H1 (cell line): ENCODE data around the gene ITPKA. TPM values are rescaled to one million over a fixed set of nuclear protein-coding genes. Genes with fewer than 3 reads are reported as not detected.

ENCODE experiments used
- BCL11A ChIP-seq, 2 experiments: IDR thresholded peaks; one replicate each; pipeline ENCODE4 v1.6.1; 2011; ENCODE audit warnings: low read depth in 2 of 2, low read length in 2 of 2, mild to moderate bottlenecking in 2 of 2
- polyA plus RNA-seq, 7 experiments: library from polyadenylated mRNA; depleted of rRNA in 3 of 7; stranded (reverse) in 5 of 7; unstranded in 2 of 7; fragments of >200 nt in 5 of 7; fragments of 200-250 nt in 2 of 7; gene quantifications; 1 replicate in 5 of 7; 2 replicates in 1 of 7; 4 replicates in 1 of 7; pipeline versions ENCODE4 v1.2.1 to v1.2.3, GENCODE V29; 2011 to 2013; ENCODE audit warnings: missing spikeins in 2 of 7, mixed read lengths in 2 of 7
- total RNA-seq: library from RNA; stranded (reverse); fragmentation: NEBNext Ultra II Directional; extraction: Animal tissue kit (Norgen Biotek cat#: 25700); gene quantifications from 2 replicates; pipeline ENCODE4 v1.2.1, GENCODE V29; 2021
- TF ChIP-seq, protein P1 (sequence below): fragments of 300-600 bp; sonication (generic); IDR thresholded peaks from 2 replicates; pipeline ENCODE4 v1.7.1; 2012; ENCODE audit warnings: low read length, moderate library complexity, mild to moderate bottlenecking, inconsistent platforms; ENCODE audit not compliant: insufficient replicate concordance

The ITPKA gene
- total and polyA plus RNA-seq, 2 of the 8 experiments (the other 6 are each of a cell fraction or from before 2014, with no cell fraction given): 0.39 to 0.99 TPM

DNA sequence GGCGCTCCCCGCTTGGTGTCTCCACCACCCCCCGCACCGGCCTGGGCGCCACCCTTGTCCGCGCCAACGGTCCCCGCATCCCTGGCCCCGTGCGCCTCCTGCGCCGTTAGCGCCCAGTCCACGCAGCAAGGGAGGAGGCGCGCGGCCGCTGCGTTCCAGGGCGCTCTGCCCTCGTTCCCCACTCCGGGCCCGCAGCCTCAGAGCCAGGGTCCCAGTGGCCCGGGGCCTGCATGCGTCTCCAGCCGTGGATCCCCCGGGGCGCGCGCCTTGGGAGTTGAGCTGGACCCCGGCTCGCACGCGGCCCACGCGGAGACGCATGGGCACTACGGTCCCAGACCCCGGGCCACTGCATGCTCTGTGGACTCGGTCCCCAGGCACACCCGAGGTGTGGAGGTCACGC, 7.4 kb upstream of the ITPKA start (continued):
- TF ChIP-seq, protein P1, sequence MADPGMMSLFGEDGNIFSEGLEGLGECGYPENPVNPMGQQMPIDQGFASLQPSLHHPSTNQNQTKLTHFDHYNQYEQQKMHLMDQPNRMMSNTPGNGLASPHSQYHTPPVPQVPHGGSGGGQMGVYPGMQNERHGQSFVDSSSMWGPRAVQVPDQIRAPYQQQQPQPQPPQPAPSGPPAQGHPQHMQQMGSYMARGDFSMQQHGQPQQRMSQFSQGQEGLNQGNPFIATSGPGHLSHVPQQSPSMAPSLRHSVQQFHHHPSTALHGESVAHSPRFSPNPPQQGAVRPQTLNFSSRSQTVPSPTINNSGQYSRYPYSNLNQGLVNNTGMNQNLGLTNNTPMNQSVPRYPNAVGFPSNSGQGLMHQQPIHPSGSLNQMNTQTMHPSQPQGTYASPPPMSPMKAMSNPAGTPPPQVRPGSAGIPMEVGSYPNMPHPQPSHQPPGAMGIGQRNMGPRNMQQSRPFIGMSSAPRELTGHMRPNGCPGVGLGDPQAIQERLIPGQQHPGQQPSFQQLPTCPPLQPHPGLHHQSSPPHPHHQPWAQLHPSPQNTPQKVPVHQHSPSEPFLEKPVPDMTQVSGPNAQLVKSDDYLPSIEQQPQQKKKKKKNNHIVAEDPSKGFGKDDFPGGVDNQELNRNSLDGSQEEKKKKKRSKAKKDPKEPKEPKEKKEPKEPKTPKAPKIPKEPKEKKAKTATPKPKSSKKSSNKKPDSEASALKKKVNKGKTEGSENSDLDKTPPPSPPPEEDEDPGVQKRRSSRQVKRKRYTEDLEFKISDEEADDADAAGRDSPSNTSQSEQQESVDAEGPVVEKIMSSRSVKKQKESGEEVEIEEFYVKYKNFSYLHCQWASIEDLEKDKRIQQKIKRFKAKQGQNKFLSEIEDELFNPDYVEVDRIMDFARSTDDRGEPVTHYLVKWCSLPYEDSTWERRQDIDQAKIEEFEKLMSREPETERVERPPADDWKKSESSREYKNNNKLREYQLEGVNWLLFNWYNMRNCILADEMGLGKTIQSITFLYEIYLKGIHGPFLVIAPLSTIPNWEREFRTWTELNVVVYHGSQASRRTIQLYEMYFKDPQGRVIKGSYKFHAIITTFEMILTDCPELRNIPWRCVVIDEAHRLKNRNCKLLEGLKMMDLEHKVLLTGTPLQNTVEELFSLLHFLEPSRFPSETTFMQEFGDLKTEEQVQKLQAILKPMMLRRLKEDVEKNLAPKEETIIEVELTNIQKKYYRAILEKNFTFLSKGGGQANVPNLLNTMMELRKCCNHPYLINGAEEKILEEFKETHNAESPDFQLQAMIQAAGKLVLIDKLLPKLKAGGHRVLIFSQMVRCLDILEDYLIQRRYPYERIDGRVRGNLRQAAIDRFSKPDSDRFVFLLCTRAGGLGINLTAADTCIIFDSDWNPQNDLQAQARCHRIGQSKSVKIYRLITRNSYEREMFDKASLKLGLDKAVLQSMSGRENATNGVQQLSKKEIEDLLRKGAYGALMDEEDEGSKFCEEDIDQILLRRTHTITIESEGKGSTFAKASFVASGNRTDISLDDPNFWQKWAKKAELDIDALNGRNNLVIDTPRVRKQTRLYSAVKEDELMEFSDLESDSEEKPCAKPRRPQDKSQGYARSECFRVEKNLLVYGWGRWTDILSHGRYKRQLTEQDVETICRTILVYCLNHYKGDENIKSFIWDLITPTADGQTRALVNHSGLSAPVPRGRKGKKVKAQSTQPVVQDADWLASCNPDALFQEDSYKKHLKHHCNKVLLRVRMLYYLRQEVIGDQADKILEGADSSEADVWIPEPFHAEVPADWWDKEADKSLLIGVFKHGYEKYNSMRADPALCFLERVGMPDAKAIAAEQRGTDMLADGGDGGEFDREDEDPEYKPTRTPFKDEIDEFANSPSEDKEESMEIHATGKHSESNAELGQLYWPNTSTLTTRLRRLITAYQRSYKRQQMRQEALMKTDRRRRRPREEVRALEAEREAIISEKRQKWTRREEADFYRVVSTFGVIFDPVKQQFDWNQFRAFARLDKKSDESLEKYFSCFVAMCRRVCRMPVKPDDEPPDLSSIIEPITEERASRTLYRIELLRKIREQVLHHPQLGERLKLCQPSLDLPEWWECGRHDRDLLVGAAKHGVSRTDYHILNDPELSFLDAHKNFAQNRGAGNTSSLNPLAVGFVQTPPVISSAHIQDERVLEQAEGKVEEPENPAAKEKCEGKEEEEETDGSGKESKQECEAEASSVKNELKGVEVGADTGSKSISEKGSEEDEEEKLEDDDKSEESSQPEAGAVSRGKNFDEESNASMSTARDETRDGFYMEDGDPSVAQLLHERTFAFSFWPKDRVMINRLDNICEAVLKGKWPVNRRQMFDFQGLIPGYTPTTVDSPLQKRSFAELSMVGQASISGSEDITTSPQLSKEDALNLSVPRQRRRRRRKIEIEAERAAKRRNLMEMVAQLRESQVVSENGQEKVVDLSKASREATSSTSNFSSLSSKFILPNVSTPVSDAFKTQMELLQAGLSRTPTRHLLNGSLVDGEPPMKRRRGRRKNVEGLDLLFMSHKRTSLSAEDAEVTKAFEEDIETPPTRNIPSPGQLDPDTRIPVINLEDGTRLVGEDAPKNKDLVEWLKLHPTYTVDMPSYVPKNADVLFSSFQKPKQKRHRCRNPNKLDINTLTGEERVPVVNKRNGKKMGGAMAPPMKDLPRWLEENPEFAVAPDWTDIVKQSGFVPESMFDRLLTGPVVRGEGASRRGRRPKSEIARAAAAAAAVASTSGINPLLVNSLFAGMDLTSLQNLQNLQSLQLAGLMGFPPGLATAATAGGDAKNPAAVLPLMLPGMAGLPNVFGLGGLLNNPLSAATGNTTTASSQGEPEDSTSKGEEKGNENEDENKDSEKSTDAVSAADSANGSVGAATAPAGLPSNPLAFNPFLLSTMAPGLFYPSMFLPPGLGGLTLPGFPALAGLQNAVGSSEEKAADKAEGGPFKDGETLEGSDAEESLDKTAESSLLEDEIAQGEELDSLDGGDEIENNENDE: no peak
- TF ChIP-seq BCL11A (IDR thresholded peaks at IDR 0.05; ENCODE audit: low read depth in 2 of 2, low read length in 2 of 2): no peak
